ENCODE measurements around the gene RALA.

- TF ChIP-seq POLR2A (IDR thresholded peaks at IDR 0.05; ENCODE audit: low read length) = no peak
- TF ChIP-seq GATA1 (IDR thresholded peaks at IDR 0.05; ENCODE audit: low read depth, low read length) = no peak
Measured at GRCh38 chr7:39750253-39751077, 127.1 kb downstream of the RALA start.
